GM12878 (cell line): ENCODE data around the gene PKHD1. TPM values are rescaled to one million over a fixed set of nuclear protein-coding genes. Genes with fewer than 3 reads are reported as not detected.

Experiments used
- ATAC-seq: fragments of 200-7000 bp; cut with Tn5 transposase; 3 replicates; pipeline ENCODE4 v1.9.1; 2020; ENCODE audit warnings: mild to moderate bottlenecking, moderate library complexity
- BruUV-seq: library from RNA; stranded (reverse); fragments of 400-500 nt; replicated peaks from 2 replicates; lab custom pipeline; 2021; lab: Mats Ljungman, UMichigan
- CTCF ChIA-PET: fragments of 300-600 bp; sonication (Branson Sonifier 250); formaldehyde crosslinking; extraction: SDS; loops from one replicate; lab custom pipeline; 2021; ENCODE audit warnings: inconsistent platforms; lab: Yijun Ruan, JAX
- POLR2A ChIA-PET: fragments of 350-600 bp; formaldehyde crosslinking; extraction: SDS; loops from one replicate; lab custom pipeline; 2021; ENCODE audit warnings: inconsistent platforms; lab: Charles Lee
- RAD21 ChIA-PET: fragments of 300-600 bp; sonication (Branson Sonifier 250); formaldehyde crosslinking; loops from one replicate; lab custom pipeline; 2023; ENCODE audit warnings: antibody characterized with exemption; ENCODE audit not compliant: unreplicated experiment; lab: Charles Lee
- SMC1A ChIA-PET: fragments of 300-600 bp; sonication (Branson Sonifier 250); formaldehyde crosslinking; loops from one replicate; lab custom pipeline; 2023; ENCODE audit not compliant: unreplicated experiment, uncharacterized antibody; lab: Charles Lee
- DNase-seq: peaks from one replicate; pipeline ENCODE4 v3.0.0-alpha.2; 2011; ENCODE audit warnings: low read depth, low spot score
- FAIRE-seq: peaks from 3 replicates; lab custom pipeline; 2011; peaks lifted over from hg19 to GRCh38; lab: Jason Lieb, UNC
- H2AFZ ChIP-seq: 2 replicates; pipeline ENCODE4 v1.6.0; 2011; ENCODE audit warnings: low read depth, low read length, control low read depth; ENCODE audit not compliant: control insufficient read depth
- H3K27ac ChIP-seq: 2 replicates; pipeline ENCODE4 v1.5.1; 2011; ENCODE audit warnings: control low read depth; ENCODE audit not compliant: control insufficient read depth, insufficient read depth
- H3K27me3 ChIP-seq, 2 experiments: replicated peaks in 1 of 2; 2 replicates each; pipeline versions ENCODE4 v1.6.0 to v1.6.1; 2011; ENCODE audit warnings: low read length in 1 of 2; ENCODE audit not compliant: control insufficient read depth in 2 of 2, insufficient read depth in 2 of 2
- H3K36me3 ChIP-seq, 2 experiments: 2 replicates each; pipeline ENCODE4 v1.5.1; 2011; ENCODE audit warnings: low read length in 1 of 2; ENCODE audit not compliant: control insufficient read depth in 2 of 2, insufficient read depth in 2 of 2
- H3K4me1 ChIP-seq: 2 replicates; pipeline ENCODE4 v1.6.1; 2011; ENCODE audit warnings: mild to moderate bottlenecking, low read length, moderate library complexity, mixed read lengths; ENCODE audit not compliant: control insufficient read depth, insufficient read depth
- H3K4me2 ChIP-seq: 2 replicates; pipeline ENCODE4 v1.6.0; 2011; ENCODE audit warnings: control low read depth; ENCODE audit not compliant: control insufficient read depth, insufficient read depth
- H3K4me3 ChIP-seq: fragments of 200-600 bp; sonication (generic); 2 replicates; pipeline ENCODE4 v1.5.1; 2016
- H3K79me2 ChIP-seq: 2 replicates; pipeline ENCODE4 v1.6.0; 2011; ENCODE audit warnings: low read length; ENCODE audit not compliant: control insufficient read depth, insufficient read depth
- H3K9ac ChIP-seq: 2 replicates; pipeline ENCODE4 v1.8.0; 2011; ENCODE audit warnings: low read length, control low read depth, mixed read lengths; ENCODE audit not compliant: control insufficient read depth, insufficient read depth
- H3K9me3 ChIP-seq: replicated peaks from 3 replicates; pipeline ENCODE4 v1.5.1; 2011; ENCODE audit warnings: mild to moderate bottlenecking, low read length; ENCODE audit not compliant: control insufficient read depth, insufficient read depth
- H4K20me1 ChIP-seq: 2 replicates; pipeline ENCODE4 v1.6.0; 2011; ENCODE audit not compliant: control insufficient read depth, insufficient read depth
- HDGF ChIP-seq: fragments of 450-650 bp; IDR thresholded peaks from 2 replicates; pipeline ENCODE4 v1.6.1; 2016; ENCODE audit warnings: antibody characterized with exemption
- MLLT1 ChIP-seq: fragments of 450-650 bp; IDR thresholded peaks from 2 replicates; pipeline ENCODE4 v1.6.1; 2016; ENCODE audit warnings: mild to moderate bottlenecking
- NBN ChIP-seq: fragments of 450-650 bp; IDR thresholded peaks from 2 replicates; pipeline ENCODE4 v1.6.1; 2016
- NR2C1 ChIP-seq: fragments of 450-650 bp; IDR thresholded peaks from 2 replicates; pipeline ENCODE4 v1.6.1; 2017; ENCODE audit warnings: antibody characterized with exemption, mild to moderate bottlenecking, moderate library complexity
- RAD21 ChIP-seq: IDR thresholded peaks from 2 replicates; pipeline ENCODE4 v1.6.1; 2011; ENCODE audit warnings: mild to moderate bottlenecking, low read depth, low read length, moderate library complexity; ENCODE audit not compliant: insufficient read depth
- SMAD1 ChIP-seq: fragments of 450-650 bp; IDR thresholded peaks from 2 replicates; pipeline ENCODE4 v1.6.1; 2018; ENCODE audit warnings: mild to moderate bottlenecking, low read depth; ENCODE audit not compliant: partially characterized antibody
- SMAD5 ChIP-seq: IDR thresholded peaks from 2 replicates; pipeline ENCODE4 v1.6.1; 2016; ENCODE audit warnings: antibody characterized with exemption, low read depth
- in situ Hi-C: fragments of 300-500 bp; cut with MboI; formaldehyde crosslinking; loops from 9 replicates; pipeline ENCODE4 v1.14.3; 2018; ENCODE audit warnings: mixed read lengths
- intact Hi-C: fragments of 100-400 bp; cut with micrococcal nuclease; formaldehyde crosslinking; loops from one replicate; pipeline ENCODE4 v1.14.2; 2022; ENCODE audit not compliant: unreplicated experiment
- polyA plus RNA-seq, 11 experiments: library from polyadenylated mRNA; depleted of rRNA in 4 of 11; unstranded in 6 of 11; stranded (reverse) in 5 of 11; fragments of >200 nt; fragmentation: Nextera tagmentation in 4 of 11; fragmentation: Illumina TruSeq in 1 of 11; extraction: Ambion mirVana in 4 of 11; extraction: Trizol in 1 of 11; gene quantifications; 1 replicate in 1 of 11; 2 replicates in 10 of 11; pipeline versions ENCODE4 v1.2.1 to v1.2.3, GENCODE V29; 2011 to 2016; ENCODE audit warnings: inconsistent platforms in 2 of 11, missing spikeins in 2 of 11, low read depth in 1 of 11
- total RNA-seq, 4 experiments: library from RNA; depleted of rRNA in 3 of 4; stranded (reverse); fragments of >200 nt in 3 of 4; fragmentation: Illumina TruSeq in 1 of 4; extraction: Trizol in 1 of 4; gene quantifications; 2 replicates each; pipeline versions ENCODE4 v1.2.1 to v1.2.3, GENCODE V29; 2013 to 2021
- TF ChIP-seq, protein P1 (sequence below): fragments of 450-650 bp; IDR thresholded peaks from 2 replicates; pipeline ENCODE4 v1.6.1; 2017; ENCODE audit warnings: mild to moderate bottlenecking, low read depth, inconsistent platforms; ENCODE audit not compliant: poor library complexity, severe bottlenecking

PKHD1 gene
- total and polyA plus RNA-seq, 10 of the 15 experiments (the other 5 are each of a cell fraction or from before 2014, with no cell fraction given) = under 0.01 to 0.90 (median 0.02) TPM; not detected in 1

DNA sequence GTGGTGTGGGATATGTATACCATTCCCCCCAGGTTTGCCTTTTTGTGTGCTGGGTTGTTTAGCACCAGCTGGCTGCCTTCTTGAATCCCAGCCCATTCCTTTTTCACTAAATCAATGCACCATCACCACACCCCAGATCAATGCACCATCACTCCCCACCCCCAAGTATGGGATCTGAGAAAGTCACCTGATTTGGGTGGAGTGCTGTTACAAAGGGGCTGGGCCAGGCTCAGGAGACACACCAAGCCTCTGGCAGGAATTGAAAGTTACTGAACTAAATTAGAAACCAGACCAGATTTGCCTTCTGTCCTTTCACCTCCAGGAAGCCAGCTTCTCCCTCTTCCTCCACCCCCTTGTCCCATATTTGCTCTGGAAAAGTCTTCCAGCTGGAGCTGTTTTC lies 19.6 kb upstream of the PKHD1 start:
- no peak overlapping the region for H2AFZ ChIP-seq
- FAIRE-seq (no peak), ATAC-seq (no peak), DNase-seq (no peak)
- in situ Hi-C loops = no loop called here
- no peaks in the 10 kb centered on the region for H3K79me2 ChIP-seq
- ChIA-PET CTCF (no interaction called here), POLR2A (no interaction called here), SMC1A (no interaction called here), RAD21 (no interaction called here)
- no peak overlapping the region for H3K27ac ChIP-seq
- no peaks in the 10 kb centered on the region for H3K4me1 ChIP-seq
- peaks cover 0 to 3% of the 10 kb centered on the region in 2 experiments; a peak in 1 of 4 replicates for H3K27me3 ChIP-seq
- no peak overlapping the region for H3K4me3 ChIP-seq
- intact Hi-C loops = no loop called here
- H3K36me3 ChIP-seq = no peaks in the 10 kb centered on the region
- TF ChIP-seq RAD21 (no peak), NR2C1 (no peak), NBN (no peak), MLLT1 (no peak), SMAD1 (no peak), HDGF (no peak), SMAD5 (no peak)
- TF ChIP-seq, protein P1, sequence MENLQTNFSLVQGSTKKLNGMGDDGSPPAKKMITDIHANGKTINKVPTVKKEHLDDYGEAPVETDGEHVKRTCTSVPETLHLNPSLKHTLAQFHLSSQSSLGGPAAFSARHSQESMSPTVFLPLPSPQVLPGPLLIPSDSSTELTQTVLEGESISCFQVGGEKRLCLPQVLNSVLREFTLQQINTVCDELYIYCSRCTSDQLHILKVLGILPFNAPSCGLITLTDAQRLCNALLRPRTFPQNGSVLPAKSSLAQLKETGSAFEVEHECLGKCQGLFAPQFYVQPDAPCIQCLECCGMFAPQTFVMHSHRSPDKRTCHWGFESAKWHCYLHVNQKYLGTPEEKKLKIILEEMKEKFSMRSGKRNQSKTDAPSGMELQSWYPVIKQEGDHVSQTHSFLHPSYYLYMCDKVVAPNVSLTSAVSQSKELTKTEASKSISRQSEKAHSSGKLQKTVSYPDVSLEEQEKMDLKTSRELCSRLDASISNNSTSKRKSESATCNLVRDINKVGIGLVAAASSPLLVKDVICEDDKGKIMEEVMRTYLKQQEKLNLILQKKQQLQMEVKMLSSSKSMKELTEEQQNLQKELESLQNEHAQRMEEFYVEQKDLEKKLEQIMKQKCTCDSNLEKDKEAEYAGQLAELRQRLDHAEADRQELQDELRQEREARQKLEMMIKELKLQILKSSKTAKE = no peak
- no peak overlapping the region for H3K4me2 ChIP-seq
- no peak overlapping the region for H3K9ac ChIP-seq
- no TSS peak for BruUV-seq
- no peaks in the 10 kb centered on the region for H3K9me3 ChIP-seq
- no peaks in the 10 kb centered on the region for H4K20me1 ChIP-seq
